ENCODE measurements around the gene UBA6. TPM values are rescaled to one million over a fixed set of nuclear protein-coding genes. Genes with fewer than 3 reads are reported as not detected.

UBA6 gene
- 85.7 TPM for total RNA-seq (ENCODE audit: unreplicated experiment)
- long read RNA-seq, partial matches to known transcripts, result 1 of 2 reads
- long read RNA-seq, other reads (novel, unspliced or antisense), result 0 of 2 reads

- Mint-ChIP-seq H3K27me3 (ENCODE audit: unreplicated experiment) (peaks cover 2% of the 10 kb centered on the region), H3K27ac (ENCODE audit: unreplicated experiment) (peak within 1 kb of the TSS; percentile 88), H3K4me3 (ENCODE audit: unreplicated experiment) (peak within 1 kb of the TSS; percentile 99), H3K36me3 (ENCODE audit: unreplicated experiment) (no peaks in the 10 kb centered on the region), H3K9me3 (ENCODE audit: unreplicated experiment) (no peaks in the 10 kb centered on the region), H3K4me1 (ENCODE audit: low read depth, unreplicated experiment) (peaks cover 5% of the 10 kb centered on the region)
- TF ChIP-seq, protein P1, sequence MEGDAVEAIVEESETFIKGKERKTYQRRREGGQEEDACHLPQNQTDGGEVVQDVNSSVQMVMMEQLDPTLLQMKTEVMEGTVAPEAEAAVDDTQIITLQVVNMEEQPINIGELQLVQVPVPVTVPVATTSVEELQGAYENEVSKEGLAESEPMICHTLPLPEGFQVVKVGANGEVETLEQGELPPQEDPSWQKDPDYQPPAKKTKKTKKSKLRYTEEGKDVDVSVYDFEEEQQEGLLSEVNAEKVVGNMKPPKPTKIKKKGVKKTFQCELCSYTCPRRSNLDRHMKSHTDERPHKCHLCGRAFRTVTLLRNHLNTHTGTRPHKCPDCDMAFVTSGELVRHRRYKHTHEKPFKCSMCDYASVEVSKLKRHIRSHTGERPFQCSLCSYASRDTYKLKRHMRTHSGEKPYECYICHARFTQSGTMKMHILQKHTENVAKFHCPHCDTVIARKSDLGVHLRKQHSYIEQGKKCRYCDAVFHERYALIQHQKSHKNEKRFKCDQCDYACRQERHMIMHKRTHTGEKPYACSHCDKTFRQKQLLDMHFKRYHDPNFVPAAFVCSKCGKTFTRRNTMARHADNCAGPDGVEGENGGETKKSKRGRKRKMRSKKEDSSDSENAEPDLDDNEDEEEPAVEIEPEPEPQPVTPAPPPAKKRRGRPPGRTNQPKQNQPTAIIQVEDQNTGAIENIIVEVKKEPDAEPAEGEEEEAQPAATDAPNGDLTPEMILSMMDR (IDR thresholded peaks at IDR 0.05; ENCODE audit: partially characterized antibody, unreplicated experiment), result peak; percentile 53
- DNase-seq, result peak; percentile 97
Observed at GRCh38 chr4:67700738-67701516, at the start of gene UBA6. Gene UBA6 (minus strand): TSS chr4:67701155. CDS start chr4:67701119, 36 bp downstream.

DNA sequence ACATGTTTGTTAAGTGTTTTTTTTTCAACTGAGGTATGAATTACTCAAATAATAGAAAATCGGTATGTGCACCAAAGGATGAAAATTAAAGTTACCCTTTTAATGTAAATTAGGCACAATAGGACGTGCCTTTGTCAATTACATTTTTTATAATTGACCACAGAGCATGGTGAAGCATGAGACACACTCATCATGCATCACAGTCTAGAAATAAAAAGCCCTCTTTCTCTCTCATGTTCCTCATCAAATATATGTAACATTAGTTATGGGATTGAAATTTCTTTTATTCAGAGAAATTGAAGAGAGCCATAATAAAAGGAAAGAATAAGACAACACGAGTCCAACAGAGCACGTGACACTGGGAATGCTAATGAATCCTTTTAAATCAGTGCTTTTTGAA lies 49.7 kb upstream of the UBA6 start:
- H3K4me1 Mint-ChIP-seq (ENCODE audit: low read depth, unreplicated experiment), result peaks cover 4% of the 10 kb centered on the region
- no peaks in the 10 kb centered on the region for H3K36me3 Mint-ChIP-seq (ENCODE audit: unreplicated experiment)
- H3K4me3 Mint-ChIP-seq (ENCODE audit: unreplicated experiment), result no peak overlapping the region
- H3K9me3 Mint-ChIP-seq (ENCODE audit: unreplicated experiment), result no peaks in the 10 kb centered on the region
- H3K27ac Mint-ChIP-seq (ENCODE audit: unreplicated experiment), result no peak overlapping the region
- no peak for DNase-seq
- no peaks in the 10 kb centered on the region for H3K27me3 Mint-ChIP-seq (ENCODE audit: unreplicated experiment)
- TF ChIP-seq, protein P1 (IDR thresholded peaks at IDR 0.05; ENCODE audit: partially characterized antibody, unreplicated experiment), result no peak

- no peaks in the 10 kb centered on the region for H3K27me3 Mint-ChIP-seq (ENCODE audit: unreplicated experiment)
Observed at GRCh38 chr4:67749286-67749685, 48.3 kb upstream of the UBA6 start.

DNA sequence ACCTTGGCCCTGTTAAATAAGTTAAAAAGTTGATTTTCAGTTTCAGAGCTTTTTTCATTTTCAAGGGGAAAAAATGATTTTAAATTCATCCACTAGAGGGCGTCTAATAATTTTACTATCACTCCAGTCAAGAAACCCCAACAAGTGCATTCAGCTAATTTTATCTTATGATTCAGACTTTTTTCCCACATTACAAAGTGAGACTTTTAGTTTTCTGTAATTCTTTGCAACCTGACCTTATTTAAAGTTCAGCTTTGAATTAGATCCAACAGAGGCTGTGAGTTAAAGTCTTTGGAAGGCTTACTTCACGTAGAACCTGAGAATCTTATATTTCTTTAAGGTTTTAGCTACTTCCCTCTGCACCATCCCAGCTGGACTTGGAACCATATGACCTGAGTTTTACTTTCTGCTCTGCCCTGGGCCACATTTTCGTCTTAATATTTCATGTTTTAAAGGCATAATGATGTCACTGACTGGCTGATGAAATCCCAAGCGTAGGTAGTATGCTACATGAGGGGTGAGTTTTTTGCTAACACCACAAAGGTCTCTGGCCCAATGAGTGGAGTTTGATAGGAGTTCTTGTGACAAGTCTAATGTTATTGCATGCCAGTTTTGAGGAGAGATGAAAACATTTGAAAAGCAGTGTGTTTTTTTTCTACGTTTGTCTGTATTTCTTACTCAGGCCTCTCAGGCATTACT lies 46.0 kb upstream of the UBA6 start:
- H3K9me3 Mint-ChIP-seq (ENCODE audit: unreplicated experiment), result no peaks in the 10 kb centered on the region
- H3K36me3 Mint-ChIP-seq (ENCODE audit: unreplicated experiment), result no peaks in the 10 kb centered on the region
- no peaks in the 10 kb centered on the region for H3K4me1 Mint-ChIP-seq (ENCODE audit: low read depth, unreplicated experiment)
- H3K27ac Mint-ChIP-seq (ENCODE audit: unreplicated experiment), result no peak overlapping the region
- TF ChIP-seq, protein P1 (IDR thresholded peaks at IDR 0.05; ENCODE audit: partially characterized antibody, unreplicated experiment), result peak; percentile 93
- DNase-seq, result no peak
- H3K27me3 Mint-ChIP-seq (ENCODE audit: unreplicated experiment), result no peaks in the 10 kb centered on the region
- H3K4me3 Mint-ChIP-seq (ENCODE audit: unreplicated experiment), result no peak overlapping the region

More at GRCh38 chr4:67749286-67749685, 48.3 kb upstream of the UBA6 start:
- Mint-ChIP-seq H3K27ac (ENCODE audit: unreplicated experiment) (no peak overlapping the region), H3K36me3 (ENCODE audit: unreplicated experiment) (no peaks in the 10 kb centered on the region), H3K9me3 (ENCODE audit: unreplicated experiment) (no peaks in the 10 kb centered on the region), H3K4me1 (ENCODE audit: low read depth, unreplicated experiment) (peaks cover 3% of the 10 kb centered on the region), H3K4me3 (ENCODE audit: unreplicated experiment) (no peak overlapping the region)
- DNase-seq, result no peak
- TF ChIP-seq, protein P1 (IDR thresholded peaks at IDR 0.05; ENCODE audit: partially characterized antibody, unreplicated experiment), result no peak

Data from glutamatergic neuron (in vitro differentiated cells).